ENCODE results near the gene JAK1.

The JAK1 gene

DNA sequence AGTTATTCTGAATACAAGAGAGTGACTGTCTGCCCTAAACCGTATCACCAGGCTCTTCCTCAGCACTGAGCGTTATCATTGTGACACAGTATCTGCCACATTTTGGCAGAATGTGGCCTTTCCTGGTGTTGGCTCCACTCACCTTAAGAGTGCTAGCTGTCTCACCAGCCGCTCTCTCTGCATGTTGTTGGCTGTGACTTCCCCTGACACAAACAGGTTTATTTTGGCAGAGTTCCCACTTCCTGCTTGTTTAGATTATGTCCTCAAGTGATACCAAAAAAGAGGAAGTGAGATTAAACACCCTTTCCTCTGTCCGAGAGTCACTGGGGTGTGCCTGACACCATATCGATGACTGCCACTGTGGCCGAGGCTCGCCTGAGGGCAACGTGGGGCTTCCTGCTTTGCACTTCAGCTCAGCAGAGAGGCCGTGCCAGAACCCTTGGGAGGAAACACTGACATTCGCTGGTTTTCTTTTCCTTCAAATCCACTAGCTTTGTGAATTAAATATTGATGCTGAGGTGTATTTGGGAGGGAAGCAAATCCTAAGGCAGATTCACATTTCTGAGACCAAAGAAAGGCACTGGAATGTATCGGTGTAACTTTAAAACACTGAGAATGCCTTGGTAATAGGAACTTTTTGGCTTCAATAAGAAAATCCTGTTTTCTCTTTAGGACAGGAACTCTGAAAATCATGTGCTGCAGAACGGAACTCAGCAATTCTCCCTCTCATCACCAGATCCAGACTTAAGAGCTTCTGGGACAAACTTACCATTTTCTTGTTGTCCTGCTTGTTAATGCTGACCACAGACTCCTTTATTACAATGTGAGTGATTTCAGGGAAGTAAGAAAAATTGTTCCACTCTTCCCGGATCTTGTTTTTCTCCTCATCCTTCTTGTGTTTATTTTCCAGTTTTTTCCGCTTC, 102.1 kb downstream of the JAK1 start:
- no peak for DNase-seq (ENCODE audit: extremely low read depth, low read depth)
- TF ChIP-seq, protein P1, sequence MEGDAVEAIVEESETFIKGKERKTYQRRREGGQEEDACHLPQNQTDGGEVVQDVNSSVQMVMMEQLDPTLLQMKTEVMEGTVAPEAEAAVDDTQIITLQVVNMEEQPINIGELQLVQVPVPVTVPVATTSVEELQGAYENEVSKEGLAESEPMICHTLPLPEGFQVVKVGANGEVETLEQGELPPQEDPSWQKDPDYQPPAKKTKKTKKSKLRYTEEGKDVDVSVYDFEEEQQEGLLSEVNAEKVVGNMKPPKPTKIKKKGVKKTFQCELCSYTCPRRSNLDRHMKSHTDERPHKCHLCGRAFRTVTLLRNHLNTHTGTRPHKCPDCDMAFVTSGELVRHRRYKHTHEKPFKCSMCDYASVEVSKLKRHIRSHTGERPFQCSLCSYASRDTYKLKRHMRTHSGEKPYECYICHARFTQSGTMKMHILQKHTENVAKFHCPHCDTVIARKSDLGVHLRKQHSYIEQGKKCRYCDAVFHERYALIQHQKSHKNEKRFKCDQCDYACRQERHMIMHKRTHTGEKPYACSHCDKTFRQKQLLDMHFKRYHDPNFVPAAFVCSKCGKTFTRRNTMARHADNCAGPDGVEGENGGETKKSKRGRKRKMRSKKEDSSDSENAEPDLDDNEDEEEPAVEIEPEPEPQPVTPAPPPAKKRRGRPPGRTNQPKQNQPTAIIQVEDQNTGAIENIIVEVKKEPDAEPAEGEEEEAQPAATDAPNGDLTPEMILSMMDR (IDR thresholded peaks at IDR 0.05; ENCODE audit: low read depth, low read length), result no peak

DNA sequence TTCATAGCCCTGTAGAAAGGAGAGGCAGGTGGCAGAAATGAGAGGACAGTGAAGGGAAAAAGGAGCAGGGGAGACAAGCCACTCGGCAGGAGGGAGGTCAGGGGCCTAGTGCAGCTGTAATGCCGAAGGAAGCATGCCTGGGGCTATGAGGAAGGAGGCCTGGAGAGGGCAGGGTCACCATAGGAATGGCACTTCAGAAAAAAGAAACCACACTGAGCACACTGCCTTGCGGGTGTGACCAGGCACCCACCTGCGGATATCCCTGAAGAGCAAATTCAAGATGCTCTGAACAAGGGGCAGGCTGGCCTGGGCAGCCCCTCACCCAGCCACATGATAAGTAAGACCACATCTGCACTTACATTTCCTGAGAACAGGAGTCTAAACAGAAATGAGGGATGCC, 104.7 kb downstream of the JAK1 start:
- TF ChIP-seq, protein P1 (IDR thresholded peaks at IDR 0.05; ENCODE audit: low read depth, low read length), result peak; percentile 22
- DNase-seq (ENCODE audit: extremely low read depth, low read depth), result no peak

DNA sequence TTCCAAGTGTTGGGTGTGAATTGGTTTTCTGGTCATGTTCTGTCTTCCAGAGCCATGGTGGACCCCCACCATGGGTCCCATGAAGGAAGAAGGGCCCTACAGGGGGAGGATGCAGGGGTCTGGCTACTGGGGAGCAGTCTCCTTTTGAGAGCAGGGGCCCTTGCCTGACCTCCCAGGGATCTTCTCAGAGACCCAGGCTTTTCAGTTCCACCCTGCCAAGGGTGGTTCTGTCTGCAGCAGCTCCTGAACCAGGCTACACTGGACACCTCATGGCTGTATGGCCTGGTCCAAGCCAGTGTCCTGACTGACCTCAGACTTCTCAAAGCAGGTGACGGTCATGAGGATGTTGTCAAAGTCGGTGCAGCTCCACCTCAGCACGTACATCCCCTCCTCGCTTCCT, 109.0 kb downstream of the JAK1 start:
- TF ChIP-seq, protein P1 (IDR thresholded peaks at IDR 0.05; ENCODE audit: low read depth, low read length), result no peak
- no peak for DNase-seq (ENCODE audit: extremely low read depth, low read depth)

DNA sequence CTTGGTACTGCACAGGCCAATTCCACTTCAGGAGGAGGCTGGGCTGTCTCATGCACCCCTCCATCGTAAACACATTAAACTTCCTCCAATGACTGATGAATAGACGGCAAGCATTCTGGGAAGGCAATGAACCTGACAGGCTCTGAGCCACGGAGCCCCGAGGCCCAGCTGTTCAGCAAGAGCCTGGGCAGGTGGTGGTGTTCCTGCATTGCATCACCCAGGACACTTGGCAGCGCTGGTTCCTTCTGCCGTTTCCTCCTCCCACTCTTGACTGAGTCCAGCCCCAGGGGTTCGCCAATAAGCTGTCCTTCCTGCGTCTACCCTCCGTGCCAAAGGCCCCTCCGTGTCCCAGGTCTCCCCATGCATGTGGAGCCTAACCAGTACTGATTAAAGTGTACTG, 109.8 kb downstream of the JAK1 start:
- TF ChIP-seq, protein P1 (IDR thresholded peaks at IDR 0.05; ENCODE audit: low read depth, low read length), result no peak
- no peak for DNase-seq (ENCODE audit: extremely low read depth, low read depth)

DNA sequence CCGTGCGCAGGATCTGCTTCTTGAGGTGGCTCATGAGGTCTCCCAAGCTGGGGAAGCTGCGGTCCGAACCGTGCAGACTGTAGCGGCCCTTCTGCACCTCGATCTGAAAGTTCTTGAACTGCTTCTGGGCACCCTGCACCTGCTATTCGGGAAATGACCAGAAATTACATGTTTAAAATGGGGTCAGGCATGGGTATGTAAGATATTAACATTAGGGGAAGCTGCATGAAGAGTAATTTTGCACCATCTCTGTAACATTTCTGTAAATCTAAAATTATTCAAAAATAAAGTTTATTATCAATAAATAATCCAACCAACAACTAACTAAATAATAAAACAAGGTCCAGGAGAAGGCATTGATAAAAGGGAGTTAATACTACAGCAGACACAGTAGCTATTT, 110.8 kb downstream of the JAK1 start:
- DNase-seq (ENCODE audit: extremely low read depth, low read depth), result no peak
- TF ChIP-seq, protein P1 (IDR thresholded peaks at IDR 0.05; ENCODE audit: low read depth, low read length), result no peak

DNA sequence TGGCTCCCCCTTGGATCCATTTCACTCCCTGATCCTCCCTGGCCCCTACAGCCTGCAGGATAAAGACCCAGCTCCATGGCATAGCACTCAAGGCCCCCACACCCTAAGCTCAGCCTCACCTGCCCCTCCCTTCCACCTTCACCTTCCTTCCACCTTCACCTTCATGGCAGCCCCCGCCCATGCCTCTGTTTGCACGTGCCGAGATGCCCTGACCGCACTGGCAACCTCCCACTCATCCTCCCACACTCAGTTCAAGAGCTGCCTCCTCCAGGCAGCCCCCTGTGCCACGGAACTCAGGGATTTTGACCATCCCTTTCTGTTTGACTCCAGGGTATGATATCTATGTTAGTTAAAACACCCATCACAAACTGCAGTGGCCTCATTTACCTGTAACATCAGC, 111.7 kb downstream of the JAK1 start:
- DNase-seq (ENCODE audit: extremely low read depth, low read depth), result no peak
- TF ChIP-seq, protein P1 (IDR thresholded peaks at IDR 0.05; ENCODE audit: low read depth, low read length), result no peak

DNA sequence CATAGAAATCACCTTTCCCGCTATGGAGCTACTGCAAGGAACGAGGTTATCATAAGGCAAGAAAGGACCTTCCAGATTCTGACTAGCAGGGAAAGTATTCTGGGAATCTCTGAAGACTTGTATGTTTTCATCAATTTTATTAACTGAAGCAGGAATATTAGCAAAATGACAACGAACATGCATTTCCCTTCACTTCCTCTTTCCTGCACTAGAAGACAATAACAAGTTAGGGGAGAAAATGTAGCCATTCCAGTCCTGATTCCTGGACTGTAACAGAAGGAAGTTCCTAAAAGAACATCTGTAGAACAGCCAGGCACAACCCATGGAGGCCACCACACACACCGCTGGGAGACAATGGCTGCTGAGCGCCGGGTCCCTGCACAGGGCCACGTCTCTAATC, 114.7 kb downstream of the JAK1 start:
- no peak for DNase-seq (ENCODE audit: extremely low read depth, low read depth)
- TF ChIP-seq, protein P1 (IDR thresholded peaks at IDR 0.05; ENCODE audit: low read depth, low read length), result no peak

Data from AG09319 (cell line).